ENCODE results near the gene MTMR6.

The MTMR6 gene

DNA sequence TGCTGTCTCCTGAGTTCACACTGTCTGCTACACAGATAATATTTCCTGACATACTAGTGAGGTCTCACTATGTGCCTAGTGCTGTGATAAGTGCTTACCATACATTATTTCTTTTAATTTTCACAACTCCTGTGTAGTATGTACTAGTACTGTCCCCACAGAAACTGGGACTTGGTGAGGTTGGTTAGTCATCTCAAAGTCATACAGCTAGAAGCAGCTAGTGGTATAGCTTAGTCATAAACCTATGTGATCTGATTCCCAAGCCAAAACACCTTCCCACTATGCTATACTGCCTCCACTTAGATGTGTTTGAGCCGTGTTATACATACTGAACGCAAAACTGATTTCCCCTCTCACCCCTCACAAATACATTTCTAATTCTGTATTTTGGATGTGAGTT is 10.5 kb downstream of the MTMR6 start:
- no peak for DNase-seq

GRCh38 chr13:25268561-25268960 is 18.7 kb downstream of the MTMR6 start:
- DNase-seq = no peak

DNA sequence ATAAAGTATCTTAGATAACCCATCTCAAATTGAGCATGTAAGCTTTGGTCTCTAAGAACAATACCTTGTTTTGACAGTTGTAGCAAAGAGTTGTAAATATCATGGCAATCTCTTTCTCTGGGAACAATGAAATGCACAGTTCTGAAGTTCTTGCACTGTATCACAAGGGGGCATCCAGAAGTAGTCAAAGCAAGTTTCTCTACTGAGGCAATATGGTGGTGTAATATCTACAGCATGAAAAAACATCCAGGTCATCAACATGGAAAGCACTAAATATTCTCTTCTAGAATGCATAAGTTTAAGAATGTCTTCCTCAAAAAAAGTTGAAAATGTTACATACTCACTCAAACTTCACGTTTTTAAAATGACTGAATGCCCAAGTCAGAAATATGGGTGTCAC is 19.6 kb downstream of the MTMR6 start:
- DNase-seq = no peak

GRCh38 chr13:25266706-25267105 is 20.6 kb downstream of the MTMR6 start:
- DNase-seq = no peak

DNA sequence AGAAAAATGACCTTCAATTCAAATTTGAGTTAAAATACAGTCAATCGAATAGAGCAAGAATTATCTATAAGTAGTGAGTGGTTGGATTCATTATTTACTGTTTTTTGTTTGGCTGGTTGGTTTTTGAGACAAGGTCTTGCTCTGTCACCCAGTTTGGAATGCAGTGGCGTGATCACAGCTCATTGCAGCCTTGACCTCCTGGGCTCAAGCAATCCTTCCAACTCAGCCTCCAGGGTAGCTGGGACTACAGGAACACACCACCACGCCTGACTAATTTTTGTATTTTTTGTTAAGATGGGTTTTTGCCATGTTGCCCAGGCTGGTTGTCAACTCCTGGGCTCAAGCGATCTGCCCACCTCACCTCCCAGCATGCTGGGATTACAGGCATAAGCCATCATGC is 25.0 kb downstream of the MTMR6 start:
- DNase-seq = no peak

GRCh38 chr13:25253702-25254101 is 33.6 kb downstream of the MTMR6 start:
- no peak for DNase-seq

DNA sequence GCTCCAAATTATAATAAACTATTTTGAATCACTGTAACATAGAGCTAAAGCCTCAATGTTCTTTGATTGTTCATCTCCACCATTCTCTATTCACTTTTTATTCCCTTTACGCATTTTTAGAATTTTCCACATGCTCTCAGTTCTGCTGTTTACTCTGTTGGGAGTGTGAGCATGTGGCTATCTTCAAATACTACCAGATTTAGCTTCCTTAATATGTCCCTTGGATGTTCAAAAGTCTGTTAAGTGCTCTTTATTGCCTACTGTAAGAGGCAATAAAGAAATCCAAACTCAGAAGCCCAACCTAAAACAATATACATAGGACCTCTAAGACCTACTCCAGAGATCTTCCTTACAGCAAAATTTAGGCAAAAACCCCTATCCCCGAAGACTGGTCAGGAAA is 34.5 kb downstream of the MTMR6 start:
- DNase-seq = no peak

DNA sequence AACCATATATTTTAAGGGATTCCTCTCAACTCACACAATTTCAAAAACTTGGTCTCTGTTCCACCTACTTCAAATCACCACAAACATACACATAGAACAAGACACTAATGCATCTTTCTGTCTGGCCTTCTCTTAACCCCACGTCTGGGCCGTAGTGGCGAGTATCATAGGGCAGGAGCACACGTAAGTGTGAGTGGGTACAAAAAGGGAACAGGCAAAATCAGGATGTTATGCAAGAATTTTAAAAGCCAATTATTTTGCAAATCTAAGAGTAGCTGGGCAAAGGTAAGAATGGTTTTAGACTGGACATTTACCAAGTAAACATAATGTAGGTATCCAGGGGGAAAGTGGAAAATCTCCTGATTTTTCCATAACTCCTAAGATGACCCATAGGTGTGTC is 35.1 kb downstream of the MTMR6 start:
- no peak for DNase-seq

GRCh38 chr13:25249001-25249543 is 38.2 kb downstream of the MTMR6 start:
- no peak for DNase-seq

- DNase-seq = no peak
Measured at GRCh38 chr13:25248071-25248470, 39.2 kb downstream of the MTMR6 start.

DNA sequence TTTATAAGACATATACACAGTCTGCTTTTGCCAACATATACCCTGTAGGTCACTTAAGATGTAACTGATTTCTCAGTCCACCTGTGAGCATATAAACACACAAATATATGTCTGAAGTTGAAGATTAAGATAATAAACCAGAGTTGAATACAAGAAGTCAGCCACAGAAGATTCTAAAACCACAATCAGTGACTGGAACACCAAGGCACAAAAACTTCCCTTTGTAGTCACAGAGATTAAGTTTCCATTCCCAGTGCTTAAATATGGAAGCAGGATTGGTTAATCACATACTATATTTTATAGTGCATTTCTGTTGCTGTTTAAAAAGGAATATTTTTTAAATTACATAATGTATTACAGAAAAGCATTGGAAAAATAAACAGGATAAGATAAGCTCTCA is 39.9 kb downstream of the MTMR6 start:
- DNase-seq = no peak

DNA sequence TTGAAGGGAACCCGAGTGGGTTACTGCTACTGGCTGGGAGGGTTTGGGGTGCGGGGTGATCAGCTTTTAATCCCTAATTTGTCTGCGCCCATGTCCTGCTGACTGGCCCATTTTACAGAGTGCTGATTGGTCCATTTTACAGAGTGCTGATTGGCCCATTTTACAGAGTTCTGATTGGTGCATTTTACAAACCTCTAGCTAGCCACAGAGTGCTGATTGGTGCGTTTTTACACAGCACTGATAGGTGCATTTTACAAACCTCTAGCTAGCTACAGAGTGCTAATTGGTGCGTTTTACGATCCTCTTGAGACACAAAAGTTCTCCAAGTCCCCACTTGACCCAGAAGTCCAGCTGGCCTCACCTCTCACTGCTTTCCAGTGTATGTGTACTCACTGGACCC is 43.2 kb downstream of the MTMR6 start:
- no peak for DNase-seq

DNA sequence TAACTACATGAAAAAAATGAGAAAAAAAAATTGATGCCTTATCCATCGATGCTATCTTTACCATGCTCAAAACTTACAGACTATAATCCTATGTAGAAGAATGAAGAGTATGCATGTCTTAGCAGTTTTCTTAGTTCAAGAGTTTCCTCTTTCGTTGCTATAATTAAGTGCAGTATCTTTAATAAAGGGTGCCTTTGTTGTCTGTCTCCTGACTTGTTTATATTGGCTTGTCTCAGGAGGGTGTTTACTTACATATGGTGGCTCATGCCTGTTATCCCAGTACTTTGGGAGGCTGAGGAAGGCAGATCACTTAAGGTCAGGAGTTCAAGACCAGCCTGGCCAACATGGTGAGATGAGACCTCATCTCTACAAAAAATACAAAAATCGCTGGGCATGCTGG is 44.3 kb downstream of the MTMR6 start:
- no peak for DNase-seq

- no peak for DNase-seq
Measured at GRCh38 chr13:25241007-25241406, 46.3 kb downstream of the MTMR6 start.

DNA sequence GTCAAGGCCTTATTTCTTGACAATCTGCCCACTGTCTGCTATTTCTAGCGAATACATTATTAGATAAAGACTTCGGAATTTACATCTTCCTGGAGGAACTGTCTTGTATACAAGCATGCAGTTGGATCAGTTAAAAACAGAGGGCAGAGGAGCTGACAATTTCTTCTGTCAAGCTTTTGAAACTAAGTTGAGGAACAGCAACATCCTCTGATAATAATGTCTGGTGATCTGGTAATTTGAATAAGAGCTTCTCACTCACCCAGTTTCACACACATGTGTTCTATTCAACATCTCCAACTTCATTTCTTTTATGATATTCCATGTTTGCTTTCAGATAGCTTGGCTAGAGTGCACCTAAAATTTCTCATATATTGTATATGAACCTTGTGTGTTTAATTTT is 50.2 kb downstream of the MTMR6 start:
- DNase-seq = no peak

DNA sequence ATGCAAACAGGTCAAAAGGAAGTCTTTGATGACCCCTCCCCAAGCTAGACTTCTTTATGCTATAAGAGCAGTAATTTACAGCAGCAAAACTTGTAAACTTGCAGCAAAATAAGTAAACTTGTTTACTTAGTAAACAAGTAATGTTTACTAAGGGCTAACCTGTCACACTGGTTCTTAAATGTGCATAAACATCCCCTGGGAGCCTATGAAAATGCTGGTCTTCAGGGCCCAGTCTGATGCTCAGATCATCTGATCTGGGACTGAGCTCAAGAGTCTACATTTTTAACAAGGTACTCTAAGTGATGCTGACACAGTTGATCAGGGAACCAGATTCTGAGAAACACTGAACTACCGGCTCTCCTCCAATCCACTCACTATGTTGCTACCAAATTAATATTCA is 53.4 kb downstream of the MTMR6 start:
- DNase-seq = no peak

DNA sequence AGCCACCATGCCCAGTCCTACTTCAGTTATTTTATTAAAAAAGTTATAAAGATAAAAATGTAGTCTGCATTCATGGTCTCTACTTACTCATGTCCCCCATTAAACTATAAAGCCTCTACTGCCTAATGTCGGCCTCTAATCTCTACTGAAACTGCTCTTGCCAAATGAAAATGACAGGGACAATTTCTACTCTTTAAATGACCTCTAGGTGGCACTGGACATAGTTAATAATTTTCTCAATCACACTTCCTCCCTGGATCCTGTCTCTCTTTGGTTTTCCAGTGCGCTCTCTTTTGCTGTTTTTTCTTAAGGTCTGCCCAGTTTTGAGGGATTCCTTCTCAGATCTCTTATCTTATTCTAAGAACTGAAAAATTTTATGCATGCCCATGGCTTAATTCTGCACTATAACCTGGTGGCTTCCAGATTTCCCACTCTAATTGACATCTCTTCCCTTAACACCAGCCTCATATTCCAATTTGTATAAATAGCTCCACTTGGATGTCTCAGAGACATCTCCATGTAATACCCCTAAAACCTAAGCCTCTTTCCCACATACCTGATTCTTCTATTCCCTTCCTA is 54.3 kb downstream of the MTMR6 start:
- DNase-seq = no peak

DNA sequence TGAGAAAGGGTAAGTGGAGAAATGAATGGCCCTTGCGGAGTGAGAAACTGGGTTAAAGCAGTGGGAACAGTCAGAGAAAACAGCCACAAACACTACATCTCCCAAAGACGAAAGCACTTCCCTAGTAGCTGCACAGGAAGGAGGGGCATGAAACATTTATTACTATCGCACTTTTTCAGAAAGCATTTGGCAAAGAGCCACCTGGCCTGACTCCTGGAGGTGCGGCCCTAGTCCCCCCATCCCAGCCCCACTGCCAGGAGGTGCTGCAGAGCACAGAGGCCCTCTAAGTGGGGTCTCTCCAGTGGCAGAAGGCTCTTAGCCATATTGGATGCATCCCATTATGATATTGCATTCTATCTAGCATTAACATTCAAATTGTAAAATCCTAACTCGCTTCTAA is 55.8 kb downstream of the MTMR6 start:
- DNase-seq = no peak

GRCh38 chr13:25227690-25228089 is 59.6 kb downstream of the MTMR6 start:
- DNase-seq = no peak

- no peak for DNase-seq
Measured at GRCh38 chr13:25225970-25226369, 61.3 kb downstream of the MTMR6 start.

GRCh38 chr13:25224151-25224550 is 63.1 kb downstream of the MTMR6 start:
- DNase-seq = no peak

DNA sequence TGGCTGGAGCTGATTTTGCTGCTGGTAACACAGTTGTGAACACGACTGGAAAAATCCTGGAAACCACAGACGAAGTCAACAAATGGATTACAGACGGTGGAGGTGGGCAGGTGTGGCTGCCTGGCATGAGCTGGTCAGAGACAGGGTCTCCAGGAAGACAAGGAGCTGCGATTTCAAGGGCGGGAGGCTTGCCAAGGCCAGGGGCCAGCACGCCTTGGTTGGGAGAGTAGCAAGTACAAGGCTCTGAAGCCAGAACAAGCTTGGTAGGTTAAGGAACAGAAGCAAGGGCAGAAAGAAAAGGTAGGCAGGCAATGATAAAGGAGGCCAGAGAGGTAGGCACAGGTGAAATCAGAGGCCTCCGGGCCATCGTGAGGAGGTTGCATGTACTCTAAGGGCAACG is 64.5 kb downstream of the MTMR6 start:
- no peak for DNase-seq

- DNase-seq = no peak
Measured at GRCh38 chr13:25218019-25218418, 69.3 kb downstream of the MTMR6 start.

DNA sequence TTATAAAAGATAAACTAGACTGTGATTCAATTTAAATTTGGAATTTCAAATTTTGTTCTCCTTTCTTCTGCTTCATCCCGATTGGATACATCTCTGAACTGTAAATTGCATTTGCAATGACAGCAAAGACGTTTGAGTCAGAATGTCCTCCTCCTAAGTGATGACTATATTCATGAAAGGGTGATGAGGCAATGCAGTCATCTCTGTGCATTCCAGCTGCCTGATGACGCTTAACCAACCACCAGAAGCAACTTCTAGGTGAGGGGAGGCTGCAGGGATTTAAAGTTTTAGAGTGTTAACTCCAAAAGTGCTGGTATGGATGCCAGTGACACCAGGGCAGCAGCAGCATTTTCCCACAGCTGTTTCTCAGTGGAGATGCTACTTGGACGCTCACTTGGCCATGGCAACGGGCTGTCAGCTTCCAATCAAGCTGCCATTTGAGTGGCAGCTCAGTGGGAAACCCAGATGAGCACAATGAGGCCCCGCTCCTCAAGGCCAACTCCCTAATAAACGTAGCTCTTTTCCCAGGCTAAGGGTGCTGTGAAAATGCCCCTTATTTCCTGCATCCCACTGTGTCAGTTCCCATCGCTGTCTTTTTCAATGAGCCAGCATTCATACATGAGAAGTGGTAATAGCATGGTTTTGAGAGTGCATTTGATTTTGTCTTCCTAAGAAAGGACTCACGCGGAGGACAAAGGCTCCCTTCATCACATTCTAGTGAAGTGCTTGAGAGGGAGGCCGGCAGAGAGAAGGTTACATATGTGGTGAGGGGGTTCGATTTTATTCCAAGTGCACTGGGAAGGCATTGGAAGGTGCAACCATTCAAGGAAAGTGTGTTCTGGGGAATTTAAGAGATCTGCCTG is 70.0 kb downstream of the MTMR6 start:
- no peak for DNase-seq

- DNase-seq = no peak
Measured at GRCh38 chr13:25215253-25215575, 72.1 kb downstream of the MTMR6 start.

All from amniotic stem cell (primary cell).